ENCODE measurements around the gene GPR35.

The GPR35 gene

DNA sequence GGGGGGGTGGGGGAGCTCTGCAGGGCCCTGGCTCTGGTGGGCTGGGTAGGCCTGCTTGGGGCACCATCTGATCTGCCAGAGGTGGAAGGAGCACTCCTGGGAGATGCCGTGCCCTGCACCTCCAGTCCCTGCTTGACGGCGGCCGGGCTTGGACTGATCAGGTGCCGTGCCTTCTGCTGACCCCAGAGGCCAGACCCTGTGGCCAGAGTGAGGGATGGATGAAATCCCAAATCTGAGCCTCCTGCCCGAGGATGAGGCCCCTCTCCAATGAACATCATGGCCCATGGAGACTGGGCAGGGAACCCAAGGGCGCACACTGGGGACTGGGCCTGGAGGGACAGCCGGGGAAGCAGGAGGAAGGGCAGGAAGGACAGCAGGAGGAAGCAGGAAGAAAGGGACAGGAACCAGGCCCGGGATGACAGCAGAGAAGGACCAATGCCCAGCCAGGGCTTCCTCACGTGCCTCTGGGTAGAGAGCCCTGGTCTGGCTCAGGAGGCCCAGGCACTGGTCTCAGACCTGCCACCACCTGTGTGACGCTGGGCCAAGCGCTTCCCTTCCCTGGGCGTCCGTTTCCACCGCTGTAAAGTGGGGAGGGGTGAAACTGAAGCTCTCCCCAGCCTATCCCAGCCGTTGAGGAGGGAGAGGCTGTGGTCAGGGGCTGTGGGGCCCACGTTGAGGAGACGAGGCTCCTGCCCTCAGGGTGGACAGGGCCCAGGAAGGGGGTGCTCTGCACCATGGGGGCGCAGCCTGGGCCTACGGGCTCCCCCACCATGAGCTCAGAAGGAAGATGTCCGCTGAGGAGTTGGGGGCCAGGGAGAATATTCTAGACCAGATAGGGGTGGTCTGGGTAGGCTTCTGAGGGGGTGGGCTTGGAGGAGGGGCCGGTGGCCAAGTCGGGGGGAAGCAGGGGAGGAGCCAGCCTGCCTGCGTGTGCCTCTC, 1.0 kb upstream of the GPR35 start:
- no peak for DNase-seq

DNA sequence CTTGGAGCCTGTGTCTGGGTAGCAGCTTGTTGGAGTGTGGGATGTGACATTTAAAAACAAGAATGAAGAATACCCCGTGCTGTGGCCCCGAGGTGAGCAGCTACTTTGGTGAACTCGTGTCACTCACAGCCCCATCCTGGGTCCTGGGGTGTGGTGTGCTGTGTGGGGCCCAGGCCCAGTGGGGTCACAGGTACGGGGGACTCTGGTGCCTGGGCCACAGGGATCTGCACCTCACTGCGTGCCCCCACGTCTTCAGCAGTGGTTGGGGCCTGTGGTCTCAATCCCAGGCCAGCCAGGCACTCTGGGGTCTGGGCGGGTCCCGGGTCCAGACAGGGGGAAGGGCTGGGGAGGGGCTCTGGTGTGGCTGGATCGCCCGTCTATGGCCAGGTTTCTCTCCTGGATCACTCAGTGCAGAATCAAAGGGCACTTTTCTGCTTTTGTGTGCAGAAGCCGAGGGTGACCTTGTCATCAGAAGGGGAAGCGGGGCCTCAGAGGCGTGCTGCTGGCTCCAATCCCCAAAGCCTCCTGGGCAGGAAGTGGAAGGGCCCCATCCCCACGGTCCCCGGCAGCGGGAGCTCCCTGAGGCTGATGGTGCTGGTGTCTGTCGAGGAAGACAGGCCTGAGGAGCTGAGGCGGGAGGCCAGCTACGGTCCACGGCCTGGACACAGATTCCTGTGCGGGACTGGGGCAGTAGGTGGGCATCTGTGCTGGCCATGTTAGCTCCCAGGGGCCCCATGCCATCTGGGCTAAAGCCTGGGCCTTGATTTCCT, 1.4 kb downstream of the GPR35 start:
- DNase-seq: peak in 2 of 6 experiments; percentile 8 to 9

DNA sequence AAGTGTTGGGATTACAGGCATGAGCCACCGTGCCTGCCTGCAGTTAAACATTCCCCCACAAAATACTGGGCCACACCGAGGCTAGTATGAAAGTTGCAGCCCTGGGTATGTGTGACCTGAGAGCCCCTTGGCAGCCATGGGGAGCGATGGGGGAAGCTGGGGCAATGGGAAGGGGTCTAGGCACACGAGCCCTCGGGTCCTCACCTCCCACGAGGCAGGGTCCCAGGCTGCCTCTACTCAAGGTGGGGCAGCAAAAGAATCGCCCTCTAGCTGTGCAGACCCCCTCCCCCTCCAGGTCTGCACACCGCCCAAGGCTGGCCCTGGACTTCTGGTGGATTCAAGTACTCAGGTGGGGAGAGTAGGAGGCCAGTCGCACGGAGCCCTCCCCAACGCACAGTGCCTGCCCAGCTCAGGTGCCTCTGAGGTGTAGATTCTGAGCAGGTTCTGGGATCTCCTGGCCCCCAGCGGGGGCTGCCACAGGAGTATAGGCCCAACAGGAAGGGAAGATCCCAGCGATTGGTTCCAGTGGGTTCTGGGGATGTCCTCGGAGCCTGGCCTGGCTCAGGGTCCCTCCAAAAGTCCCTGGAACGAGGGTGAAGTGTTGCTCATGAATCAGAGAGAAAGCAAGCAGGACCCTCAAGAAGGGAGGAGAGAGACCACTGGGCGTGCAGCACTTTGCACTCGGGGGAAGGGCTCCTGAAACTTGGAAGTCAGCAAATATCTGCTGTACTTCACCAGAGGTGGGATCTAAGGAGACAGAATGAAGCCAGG, 2.6 kb downstream of the GPR35 start:
- DNase-seq: no peak

DNA sequence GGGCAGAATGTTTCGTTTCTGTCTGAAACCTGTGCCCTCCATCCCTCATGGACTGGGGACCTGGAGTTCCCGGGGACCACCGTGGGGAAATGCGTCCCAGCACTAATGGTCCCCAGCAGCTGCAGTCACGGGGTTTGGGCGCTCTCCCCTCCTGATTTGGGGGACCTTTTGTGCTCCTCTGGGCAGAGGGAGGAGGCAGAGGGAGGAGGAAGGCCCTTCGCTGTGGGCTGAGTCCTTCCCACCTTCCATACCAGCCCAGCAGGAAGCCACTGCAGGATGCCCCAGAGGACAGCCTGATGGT, 3.2 kb downstream of the GPR35 start:
- no peak for DNase-seq

DNA sequence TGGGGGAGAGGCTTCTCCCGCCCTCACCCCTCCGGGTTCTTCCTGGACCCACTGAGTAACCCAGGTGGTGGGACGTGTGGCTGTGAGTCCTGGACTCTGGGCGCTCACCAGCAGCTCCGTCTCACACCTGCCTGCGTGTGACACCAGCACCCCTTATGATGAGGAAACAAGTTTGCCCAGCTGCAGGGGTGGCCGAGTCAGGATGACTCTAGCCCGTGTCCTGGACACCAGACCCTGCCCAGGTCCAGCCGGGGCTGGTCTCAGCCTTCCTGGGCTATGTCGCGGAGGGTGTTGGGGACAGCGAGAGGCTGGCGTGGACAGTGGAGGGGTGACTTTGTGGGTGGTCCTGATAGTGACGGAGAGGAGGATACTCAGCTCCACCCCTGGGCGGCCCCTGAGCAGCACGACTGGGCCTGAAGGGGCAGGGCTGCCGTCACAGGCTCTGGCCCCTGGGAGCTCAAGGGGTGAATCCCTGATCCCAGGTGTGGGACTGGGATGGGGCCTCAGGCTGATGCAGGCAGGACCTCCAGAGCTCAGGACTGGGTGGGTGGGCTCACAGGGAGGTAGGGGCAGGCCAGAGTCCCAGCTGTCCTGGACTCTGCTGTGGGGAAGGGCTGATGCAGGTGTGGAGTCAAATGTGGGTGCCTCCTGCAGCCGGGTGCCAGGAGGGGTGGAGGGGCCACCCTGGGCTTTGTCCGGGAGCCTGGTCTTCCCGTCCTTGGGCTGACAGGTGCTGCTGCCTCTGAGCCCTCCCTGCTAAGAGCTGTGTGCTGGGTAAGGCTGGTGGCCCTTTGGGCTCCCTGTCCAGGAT, 3.7 kb downstream of the GPR35 start:
- DNase-seq: no peak

DNA sequence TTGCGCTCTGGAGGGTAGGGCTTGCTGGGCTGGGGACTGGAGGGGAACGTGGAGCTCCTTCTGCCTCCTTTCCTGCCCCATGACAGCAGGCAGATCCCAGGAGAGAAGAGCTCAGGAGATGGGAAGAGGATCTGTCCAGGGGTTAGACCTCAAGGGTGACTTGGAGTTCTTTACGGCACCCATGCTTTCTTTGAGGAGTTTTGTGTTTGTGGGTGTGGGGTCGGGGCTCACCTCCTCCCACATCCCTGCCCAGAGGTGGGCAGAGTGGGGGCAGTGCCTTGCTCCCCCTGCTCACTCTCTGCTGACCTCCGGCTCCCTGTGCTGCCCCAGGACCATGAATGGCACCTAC, 4.3 kb downstream of the GPR35 start:
- no peak for DNase-seq

DNA sequence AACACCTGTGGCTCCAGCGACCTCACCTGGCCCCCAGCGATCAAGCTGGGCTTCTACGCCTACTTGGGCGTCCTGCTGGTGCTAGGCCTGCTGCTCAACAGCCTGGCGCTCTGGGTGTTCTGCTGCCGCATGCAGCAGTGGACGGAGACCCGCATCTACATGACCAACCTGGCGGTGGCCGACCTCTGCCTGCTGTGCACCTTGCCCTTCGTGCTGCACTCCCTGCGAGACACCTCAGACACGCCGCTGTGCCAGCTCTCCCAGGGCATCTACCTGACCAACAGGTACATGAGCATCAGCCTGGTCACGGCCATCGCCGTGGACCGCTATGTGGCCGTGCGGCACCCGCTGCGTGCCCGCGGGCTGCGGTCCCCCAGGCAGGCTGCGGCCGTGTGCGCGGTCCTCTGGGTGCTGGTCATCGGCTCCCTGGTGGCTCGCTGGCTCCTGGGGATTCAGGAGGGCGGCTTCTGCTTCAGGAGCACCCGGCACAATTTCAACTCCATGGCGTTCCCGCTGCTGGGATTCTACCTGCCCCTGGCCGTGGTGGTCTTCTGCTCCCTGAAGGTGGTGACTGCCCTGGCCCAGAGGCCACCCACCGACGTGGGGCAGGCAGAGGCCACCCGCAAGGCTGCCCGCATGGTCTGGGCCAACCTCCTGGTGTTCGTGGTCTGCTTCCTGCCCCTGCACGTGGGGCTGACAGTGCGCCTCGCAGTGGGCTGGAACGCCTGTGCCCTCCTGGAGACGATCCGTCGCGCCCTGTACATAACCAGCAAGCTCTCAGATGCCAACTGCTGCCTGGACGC, 4.9 kb downstream of the GPR35 start:
- DNase-seq: no peak

DNA sequence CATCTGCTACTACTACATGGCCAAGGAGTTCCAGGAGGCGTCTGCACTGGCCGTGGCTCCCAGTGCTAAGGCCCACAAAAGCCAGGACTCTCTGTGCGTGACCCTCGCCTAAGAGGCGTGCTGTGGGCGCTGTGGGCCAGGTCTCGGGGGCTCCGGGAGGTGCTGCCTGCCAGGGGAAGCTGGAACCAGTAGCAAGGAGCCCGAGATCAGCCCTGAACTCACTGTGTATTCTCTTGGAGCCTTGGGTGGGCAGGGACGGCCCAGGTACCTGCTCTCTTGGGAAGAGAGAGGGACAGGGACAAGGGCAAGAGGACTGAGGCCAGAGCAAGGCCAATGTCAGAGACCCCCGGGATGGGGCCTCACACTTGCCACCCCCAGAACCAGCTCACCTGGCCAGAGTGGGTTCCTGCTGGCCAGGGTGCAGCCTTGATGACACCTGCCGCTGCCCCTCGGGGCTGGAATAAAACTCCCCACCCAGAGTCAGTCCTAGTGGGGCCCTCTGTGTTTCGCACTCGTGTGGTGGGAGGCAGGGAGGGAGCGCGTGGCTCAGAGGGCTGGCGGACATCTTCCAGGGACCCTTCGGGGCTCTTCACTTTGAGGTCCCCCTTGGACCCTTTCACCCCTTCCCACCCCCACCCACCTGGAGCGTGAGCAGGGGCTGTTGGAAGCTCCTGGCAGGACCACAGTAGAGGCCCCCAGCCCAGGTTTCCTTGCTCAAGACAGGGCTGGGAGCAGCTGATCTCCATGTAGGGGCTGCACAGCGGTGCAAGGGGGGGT, 5.7 kb downstream of the GPR35 start:
- no peak for DNase-seq

DNA sequence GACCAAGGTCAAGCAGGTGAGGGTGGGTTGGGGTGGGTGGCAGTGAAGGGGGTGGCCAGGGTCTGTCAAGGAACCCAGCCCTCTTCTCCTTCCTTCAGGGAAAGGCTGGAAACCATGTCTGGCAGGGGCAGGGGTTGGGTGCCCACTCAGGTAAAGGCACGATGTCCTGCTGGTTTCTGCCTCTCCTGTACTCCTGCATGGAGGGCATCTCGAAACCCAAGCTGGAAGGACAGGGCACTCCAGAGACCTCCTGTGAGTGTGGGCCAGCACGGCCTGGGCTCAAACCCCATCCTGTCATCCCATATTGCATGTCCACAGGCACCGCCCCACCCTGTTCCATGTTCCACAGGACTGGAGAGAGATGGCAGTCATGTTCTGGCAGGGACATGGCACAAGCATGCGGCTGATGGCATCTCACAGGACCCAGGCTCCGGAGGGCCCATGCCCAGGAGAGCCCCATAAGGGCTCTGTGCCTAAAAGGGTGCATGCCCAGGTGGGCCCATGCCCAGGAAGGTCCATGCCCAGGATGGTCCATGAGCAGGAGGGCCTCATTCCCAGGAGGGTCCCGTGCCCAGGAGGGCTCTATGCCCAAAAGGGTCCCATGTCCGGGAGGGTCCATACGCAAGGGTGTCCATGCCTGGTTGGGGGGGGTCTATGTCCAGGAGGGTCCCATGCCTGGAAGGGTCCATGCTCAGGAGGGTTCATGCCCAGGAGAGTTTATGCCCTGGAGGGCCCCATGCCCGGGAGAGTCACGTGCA, 6.4 kb downstream of the GPR35 start:
- DNase-seq: no peak

DNA sequence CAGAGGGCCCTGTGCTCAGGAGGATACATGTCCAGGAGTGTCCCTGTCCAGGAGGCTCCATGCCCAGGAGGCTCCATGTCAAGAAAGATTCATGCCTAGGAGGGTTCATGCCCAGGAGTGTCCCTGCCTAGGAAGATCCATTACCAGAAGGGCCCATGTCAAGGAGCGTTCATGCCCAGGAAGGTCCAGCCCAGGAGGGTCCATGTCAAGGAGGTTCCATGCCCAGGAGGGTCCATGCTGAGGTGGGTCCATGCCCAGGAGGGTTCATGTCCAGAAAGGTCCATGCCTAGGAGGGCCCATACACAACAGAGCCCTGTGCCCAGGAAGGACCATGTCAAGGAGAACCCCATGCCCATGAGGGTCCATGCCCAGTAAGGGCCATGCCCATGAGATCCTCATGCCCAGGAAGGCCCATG, 7.0 kb downstream of the GPR35 start:
- DNase-seq: no peak

DNA sequence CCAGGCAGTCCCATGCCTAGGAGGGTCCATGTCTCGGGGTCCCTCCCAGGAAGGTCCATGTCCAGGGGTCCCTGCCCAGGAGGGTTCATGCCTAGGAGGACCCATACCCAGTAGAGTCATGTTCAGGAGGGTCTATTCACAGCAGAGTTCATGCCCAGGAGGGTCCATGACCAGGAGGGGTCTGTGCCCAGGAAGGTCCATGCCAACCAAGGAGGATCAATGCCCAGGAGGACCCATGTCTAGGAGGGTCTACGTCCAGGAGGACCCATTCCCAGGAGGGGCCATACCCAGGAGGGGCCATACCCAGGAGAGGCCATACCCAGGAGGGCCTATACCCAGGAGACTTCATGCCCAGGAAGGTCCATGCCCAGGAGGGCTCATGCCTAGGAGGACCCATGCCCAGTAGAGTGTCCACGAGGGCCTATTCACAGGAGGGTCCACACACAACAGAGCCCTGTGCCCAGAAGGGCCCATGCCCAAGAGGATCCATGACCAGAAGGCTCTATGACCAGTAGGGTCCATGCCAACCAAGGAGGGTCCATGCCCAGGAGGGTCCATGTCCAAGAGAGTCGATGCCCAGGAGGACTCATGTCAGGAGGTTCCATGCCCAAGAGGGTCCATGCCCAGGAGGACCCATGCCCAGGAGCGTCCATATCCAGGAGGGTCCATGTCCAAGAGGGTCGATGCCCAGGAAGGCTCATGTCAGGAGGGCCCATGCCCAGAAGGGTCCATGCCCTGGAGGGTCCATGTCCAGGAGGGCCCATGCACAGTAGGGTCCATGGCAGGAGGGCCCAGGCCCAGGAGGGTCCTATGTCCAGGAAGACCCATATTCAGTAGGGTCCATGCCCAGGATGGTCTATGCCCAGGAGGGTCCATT, 10.1 kb downstream of the GPR35 start:
- DNase-seq: no peak

DNA sequence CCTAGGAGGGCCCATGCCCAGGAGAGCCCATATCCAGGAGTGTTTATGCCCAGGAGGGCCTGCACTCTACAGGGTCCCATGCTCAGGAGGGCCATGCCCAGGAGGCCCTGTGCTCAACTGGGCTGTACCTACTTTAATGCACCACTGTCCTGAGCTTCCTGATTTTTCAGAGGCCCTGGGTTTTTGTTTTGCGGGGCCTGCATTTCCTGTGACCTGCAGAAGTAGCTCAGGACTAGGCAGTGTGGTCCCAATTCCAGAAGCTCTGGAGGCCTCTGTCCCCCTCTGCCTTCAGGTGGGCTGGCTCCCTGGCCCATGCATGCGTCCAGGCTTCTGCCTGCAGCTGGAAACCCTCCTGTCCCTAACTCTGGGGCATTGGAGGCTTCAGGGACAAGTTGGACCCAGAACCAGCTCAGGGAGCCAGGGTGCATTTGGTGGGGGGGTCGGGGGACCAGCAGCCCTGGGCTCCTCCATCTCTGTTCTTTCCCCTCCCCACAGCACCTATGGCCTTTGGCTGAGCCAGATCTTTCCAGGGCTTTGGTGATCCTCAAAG, 10.8 kb downstream of the GPR35 start:
- DNase-seq: no peak

DNA sequence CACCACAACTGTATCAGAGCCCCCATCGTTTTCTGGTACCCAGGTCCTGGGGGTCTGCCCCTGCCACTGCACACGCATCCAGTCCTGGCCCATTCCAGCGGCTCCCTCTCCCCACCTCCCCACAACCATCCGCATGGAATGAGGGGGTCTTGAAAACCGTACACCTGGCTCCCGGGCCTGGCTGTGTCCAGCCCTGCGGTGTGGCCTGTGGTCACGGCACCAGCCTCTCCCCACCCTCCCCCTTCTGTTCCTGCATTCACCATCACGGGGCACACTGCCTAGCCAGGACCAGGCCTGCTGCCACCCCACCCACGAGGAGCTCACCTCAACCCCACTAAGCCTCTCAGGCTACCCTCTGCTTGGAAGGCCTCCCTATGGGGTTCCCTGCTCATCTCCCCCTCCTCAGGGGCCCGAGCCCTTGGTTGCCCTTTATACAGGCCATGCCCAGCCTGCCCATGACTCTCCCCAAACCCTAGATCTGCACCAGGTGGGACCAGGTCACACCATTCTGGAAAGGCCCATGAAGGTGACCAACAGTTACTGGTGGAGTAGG, 11.4 kb downstream of the GPR35 start:
- no peak for DNase-seq

DNA sequence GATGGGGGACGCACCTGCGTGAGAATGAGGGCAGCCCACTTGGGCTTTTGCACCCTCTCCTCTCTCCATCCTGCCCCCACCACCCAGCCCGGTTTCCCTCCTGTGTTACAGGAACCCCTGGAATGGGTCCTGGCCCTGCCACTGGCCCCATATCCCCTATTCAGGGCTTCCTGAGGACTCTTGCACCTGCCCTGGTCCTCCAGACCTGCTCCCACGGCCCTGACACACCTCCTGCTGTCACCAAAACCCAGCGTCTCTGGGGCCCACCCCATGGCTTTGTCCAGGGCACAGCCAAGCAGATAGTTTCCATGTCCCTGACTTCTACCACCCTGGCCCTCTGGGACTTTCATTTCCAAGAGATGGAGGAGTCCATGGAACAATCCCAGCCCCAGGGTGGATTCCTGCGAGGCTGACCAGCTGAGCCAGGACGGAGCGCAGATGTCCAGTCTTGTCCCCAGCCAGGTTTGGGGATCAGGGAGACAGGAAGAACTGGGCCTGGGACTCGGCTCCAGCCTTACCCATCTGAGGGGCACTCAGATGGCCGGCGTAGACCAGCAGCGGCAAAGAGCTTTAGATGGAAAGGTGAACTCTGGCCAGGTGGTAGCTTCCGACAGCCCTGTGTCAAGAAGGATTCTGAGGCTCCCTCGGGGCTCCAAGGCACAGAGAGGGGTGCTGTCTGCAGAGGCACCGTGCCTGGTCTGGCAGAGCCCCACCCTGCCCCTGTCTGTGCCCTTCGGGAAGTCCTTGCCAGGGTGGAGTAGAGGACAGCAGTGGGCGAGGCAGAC, 12.0 kb downstream of the GPR35 start:
- DNase-seq: no peak

DNA sequence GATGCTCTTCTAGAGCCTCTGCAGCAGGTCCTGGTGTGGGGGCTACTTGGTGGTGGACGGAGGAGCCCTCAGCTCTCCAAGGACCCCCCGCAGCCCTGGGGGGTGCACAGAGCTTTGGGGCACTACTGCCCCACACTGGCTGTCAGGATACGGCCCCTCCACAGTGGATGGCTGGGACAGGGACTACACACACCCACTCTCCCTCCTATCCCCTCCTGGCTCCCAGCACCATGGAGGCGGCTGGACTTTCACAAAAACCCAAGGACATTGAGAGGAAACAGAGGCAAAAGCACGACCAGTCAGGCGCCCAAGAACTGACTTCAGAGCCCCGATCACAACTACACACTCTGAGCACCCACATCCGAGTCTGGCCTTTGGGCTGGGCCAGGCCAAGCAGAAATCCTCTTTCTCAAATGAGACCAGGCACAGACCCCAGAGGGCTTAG, 12.6 kb downstream of the GPR35 start:
- DNase-seq: no peak

DNA sequence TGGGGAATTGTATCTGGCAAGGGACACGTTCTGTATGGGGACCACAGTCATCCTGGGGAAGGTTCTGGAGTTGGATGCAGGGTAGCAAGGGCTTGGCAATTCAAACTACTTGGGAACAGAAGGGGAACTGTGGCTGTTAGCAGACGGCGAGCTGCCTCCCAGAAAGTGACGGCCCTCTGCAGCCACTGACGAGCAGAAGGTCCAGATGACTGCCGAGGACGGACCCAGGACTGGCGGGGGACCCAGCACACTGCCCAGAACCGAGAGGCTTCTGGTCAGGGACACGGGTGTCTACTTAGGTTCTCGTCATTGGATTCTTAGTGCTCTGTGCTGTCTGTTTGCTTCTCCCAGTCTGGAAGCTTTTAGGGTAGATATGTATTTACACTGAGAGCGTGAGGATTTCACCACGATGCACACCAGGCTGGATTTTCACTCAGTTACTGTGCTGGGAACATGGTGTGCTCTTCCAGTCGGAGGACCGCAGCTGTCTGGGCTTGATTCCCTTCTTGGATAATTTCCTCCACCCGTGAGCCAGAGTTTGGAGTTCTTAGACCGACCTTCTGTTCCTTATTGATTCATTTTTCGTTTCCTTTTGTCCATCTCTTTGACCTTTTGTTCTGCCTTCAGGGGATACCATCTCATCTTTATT, 13.4 kb downstream of the GPR35 start:
- DNase-seq: no peak

DNA sequence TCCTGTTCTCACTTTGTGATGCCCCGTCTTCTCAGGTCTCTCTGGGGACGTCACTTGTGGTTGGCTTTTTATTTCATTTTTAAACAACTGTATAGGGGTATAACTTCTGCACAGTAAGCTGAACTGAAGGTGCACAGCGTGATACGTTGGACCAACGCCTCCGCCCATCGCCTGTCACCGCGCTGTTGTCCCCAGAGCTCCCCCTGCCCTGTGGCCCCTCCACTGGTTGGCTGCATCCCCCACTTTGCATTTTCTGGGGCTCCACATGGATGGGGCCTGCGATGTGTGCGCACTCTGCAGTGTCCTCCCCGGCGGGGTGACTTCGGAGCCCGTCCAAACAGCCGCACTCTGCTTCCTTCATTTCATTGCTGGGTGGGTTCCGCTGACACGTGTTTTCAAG, 14.3 kb downstream of the GPR35 start:
- DNase-seq: no peak
